Peyer's patch (tissue), 4 donors: ENCODE results near the gene STAC. TPM values are rescaled to one million over a fixed set of nuclear protein-coding genes. Genes with fewer than 3 reads are reported as not detected.

Experiments used
- DNase-seq, 3 donors: peaks; one replicate each; pipeline ENCODE4 v3.0.0-alpha.2; 2017 to 2019
- H3K27ac ChIP-seq, 4 donors: fragments of 200-600 bp; sonication (generic); one replicate each; pipeline ENCODE4 v1.5.1; 2016 to 2019
- H3K27me3 ChIP-seq, 2 donors: fragments of 200-600 bp; sonication (generic); one replicate each; pipeline ENCODE4 v1.5.1; 2019
- H3K36me3 ChIP-seq, 3 donors: fragments of 200-600 bp; sonication (generic); one replicate each; pipeline ENCODE4 v1.5.1; 2016 to 2019
- H3K4me1 ChIP-seq, 4 donors: fragments of 200-600 bp; sonication (generic); one replicate each; pipeline ENCODE4 v1.5.1; 2016 to 2019
- H3K4me3 ChIP-seq, 4 donors: fragments of 200-600 bp; sonication (generic); 1 replicate in 3 of 4; 2 replicates in 1 of 4; pipeline ENCODE4 v1.5.1; 2016 to 2019; ENCODE audit warnings: mild to moderate bottlenecking in 1 of 4
- H3K9me3 ChIP-seq, 4 donors: fragments of 200-600 bp; sonication (generic); one replicate each; pipeline ENCODE4 v1.5.1; 2016 to 2019; ENCODE audit warnings: mild to moderate bottlenecking in 1 of 4
- CTCF ChIP-seq, 6 experiments: fragments of 450-650 bp in 4 of 6; fragments of 200-600 bp in 2 of 6; sonication (generic) in 1 of 6; IDR thresholded peaks; one replicate each; pipeline ENCODE4 v1.5.1; 2017 to 2019; ENCODE audit warnings: antibody characterized with exemption in 6 of 6, mild to moderate bottlenecking in 3 of 6, moderate library complexity in 1 of 6
- POLR2A ChIP-seq, 2 donors: fragments of 450-650 bp; IDR thresholded peaks; one replicate each; pipeline ENCODE4 v1.5.1; 2017; ENCODE audit warnings: antibody characterized with exemption in 2 of 2, mild to moderate bottlenecking in 2 of 2, moderate library complexity in 2 of 2
- total RNA-seq, 4 donors: library from RNA; depleted of rRNA; stranded (reverse); fragments of >200 nt; gene quantifications; one replicate each; pipeline ENCODE4 v1.1.0, GENCODE V29; 2016

STAC gene
- total RNA-seq, 4 donors from 2014 or later = not detected

- Histone ChIP-seq H3K27me3 (no peaks in the 10 kb centered on the region), H3K4me3 (no peak overlapping the region), H3K4me1 (no peaks in the 10 kb centered on the region), H3K9me3 (no peaks in the 10 kb centered on the region), H3K27ac (no peak overlapping the region), H3K36me3 (no peaks in the 10 kb centered on the region)
- no peak for DNase-seq
- TF ChIP-seq CTCF (IDR thresholded peaks at IDR 0.05) (no peak), POLR2A (IDR thresholded peaks at IDR 0.05) (no peak)
These were observed 20.8 kb downstream of the STAC start for GRCh38 chr3:36401056-36401455.

- H3K4me3 ChIP-seq = no peak overlapping the region
- no peaks in the 10 kb centered on the region for H3K9me3 ChIP-seq
- H3K27ac ChIP-seq = no peak overlapping the region
- no peaks in the 10 kb centered on the region for H3K36me3 ChIP-seq
- H3K27me3 ChIP-seq = no peaks in the 10 kb centered on the region
- no peaks in the 10 kb centered on the region for H3K4me1 ChIP-seq
- TF ChIP-seq CTCF (IDR thresholded peaks at IDR 0.05) (no peak), POLR2A (IDR thresholded peaks at IDR 0.05) (no peak)
- DNase-seq = no peak
These were observed 23.4 kb downstream of the STAC start for GRCh38 chr3:36403661-36404060.

- H3K4me1 ChIP-seq = no peaks in the 10 kb centered on the region
- TF ChIP-seq POLR2A (IDR thresholded peaks at IDR 0.05) (no peak), CTCF (IDR thresholded peaks at IDR 0.05) (no peak)
- no peaks in the 10 kb centered on the region for H3K27me3 ChIP-seq
- H3K36me3 ChIP-seq = no peaks in the 10 kb centered on the region
- no peaks in the 10 kb centered on the region for H3K9me3 ChIP-seq
- DNase-seq = no peak
- H3K4me3 ChIP-seq = no peak overlapping the region
- no peak overlapping the region for H3K27ac ChIP-seq
These were observed 24.9 kb downstream of the STAC start for GRCh38 chr3:36405190-36405589.

GRCh38 chr3:36408146-36408545, 27.8 kb downstream of the STAC start:
- peak in 1 of 6 experiments; percentile 7 for TF ChIP-seq CTCF (IDR thresholded peaks at IDR 0.05)
- TF ChIP-seq POLR2A (IDR thresholded peaks at IDR 0.05) = no peak
- Histone ChIP-seq H3K4me1 (no peaks in the 10 kb centered on the region), H3K27me3 (no peaks in the 10 kb centered on the region), H3K27ac (no peak overlapping the region), H3K4me3 (no peak overlapping the region), H3K36me3 (no peaks in the 10 kb centered on the region), H3K9me3 (no peaks in the 10 kb centered on the region)
- DNase-seq = no peak

GRCh38 chr3:36409862-36410261, 29.6 kb downstream of the STAC start:
- H3K27ac ChIP-seq = no peak overlapping the region
- no peaks in the 10 kb centered on the region for H3K4me1 ChIP-seq
- no peaks in the 10 kb centered on the region for H3K27me3 ChIP-seq
- no peak for TF ChIP-seq CTCF (IDR thresholded peaks at IDR 0.05)
- TF ChIP-seq POLR2A (IDR thresholded peaks at IDR 0.05) = no peak
- no peaks in the 10 kb centered on the region for H3K9me3 ChIP-seq
- H3K36me3 ChIP-seq = no peaks in the 10 kb centered on the region
- no peak overlapping the region for H3K4me3 ChIP-seq
- no peak for DNase-seq

- no peak overlapping the region for H3K4me3 ChIP-seq
- no peak for DNase-seq
- H3K36me3 ChIP-seq = no peaks in the 10 kb centered on the region
- H3K4me1 ChIP-seq = no peaks in the 10 kb centered on the region
- no peaks in the 10 kb centered on the region for H3K27me3 ChIP-seq
- TF ChIP-seq POLR2A (IDR thresholded peaks at IDR 0.05) (no peak), CTCF (IDR thresholded peaks at IDR 0.05) (no peak)
- H3K9me3 ChIP-seq = no peaks in the 10 kb centered on the region
- H3K27ac ChIP-seq = no peak overlapping the region
These were observed 31.3 kb downstream of the STAC start for GRCh38 chr3:36411587-36411986.
